NOMO-1 treated with DMSO at 0.1 percent for 48 hours (cell line): Measurements from ENCODE around the gene LTV1.
"Not testable (repeated sequence)": the region's sequence is repeated elsewhere in the genome, so short reads cannot be mapped to it uniquely, and the experiment has no call there.

ENCODE experiments used
- DNase-seq: peaks from one replicate; lab custom pipeline; 2025; ENCODE audit not compliant: unreplicated experiment; lab: John Stamatoyannopoulos, UW

LTV1 gene

GRCh38 chr6:143842461-143842901, 657 bp upstream of the LTV1 start:
- DNase-seq, result peak; percentile 38

GRCh38 chr6:143843677-143843999, 500 bp downstream of the LTV1 start:
- peak; percentile 46 for DNase-seq

GRCh38 chr6:143844006-143844405, 868 bp downstream of the LTV1 start:
- peak; percentile 46 for DNase-seq

GRCh38 chr6:143845033-143845432, 1.9 kb downstream of the LTV1 start:
- peak; percentile 36 for DNase-seq

GRCh38 chr6:143851706-143852105, 8.6 kb downstream of the LTV1 start:
- DNase-seq, result not testable (repeated sequence)

GRCh38 chr6:143855057-143855456, 11.9 kb downstream of the LTV1 start:
- not testable (repeated sequence) for DNase-seq

GRCh38 chr6:143856762-143857161, 13.6 kb downstream of the LTV1 start:
- DNase-seq, result not testable (repeated sequence)

GRCh38 chr6:143857651-143858050, 14.5 kb downstream of the LTV1 start:
- no peak for DNase-seq

- no peak for DNase-seq
These were observed 16.9 kb downstream of the LTV1 start for GRCh38 chr6:143859891-143860660.

- no peak for DNase-seq
These were observed 20.6 kb downstream of the LTV1 start for GRCh38 chr6:143863771-143864170.

GRCh38 chr6:143864234-143864633, 21.1 kb downstream of the LTV1 start, which contains the start of gene ZC2HC1B:
Gene ZC2HC1B (plus strand): TSS chr6:143864474. CDS start chr6:143864540, 66 bp downstream.
- DNase-seq, result no peak

GRCh38 chr6:143867236-143867635, 24.1 kb downstream of the LTV1 start:
- DNase-seq, result no peak

GRCh38 chr6:143868808-143869207, 25.7 kb downstream of the LTV1 start:
- DNase-seq, result not testable (repeated sequence)

- not testable (repeated sequence) for DNase-seq
These were observed 28.1 kb downstream of the LTV1 start for GRCh38 chr6:143871202-143871730.

- peak; percentile 49 for DNase-seq
These were observed 29.1 kb downstream of the LTV1 start for GRCh38 chr6:143872201-143872600.

- DNase-seq, result not testable (repeated sequence)
These were observed 30.5 kb downstream of the LTV1 start for GRCh38 chr6:143873600-143873999.

- not testable (repeated sequence) for DNase-seq
These were observed 31.4 kb downstream of the LTV1 start for GRCh38 chr6:143874503-143874902.

GRCh38 chr6:143877584-143878271, 34.6 kb downstream of the LTV1 start:
- no peak for DNase-seq

- DNase-seq, result no peak
These were observed 35.2 kb downstream of the LTV1 start for GRCh38 chr6:143878272-143878760.

GRCh38 chr6:143880412-143880811, 37.3 kb downstream of the LTV1 start:
- DNase-seq, result no peak

- DNase-seq, result no peak
These were observed 39.3 kb downstream of the LTV1 start for GRCh38 chr6:143882401-143882930.
